Keratinocyte (primary cell): ENCODE data around the gene NXNL2. TPM values are rescaled to one million over a fixed set of nuclear protein-coding genes. Genes with fewer than 3 reads are reported as not detected.

ENCODE experiments used
- DNase-seq: peaks from one replicate; pipeline ENCODE4 v3.0.0-alpha.2; 2011; ENCODE audit warnings: low read depth, missing footprints, low spot score
- FAIRE-seq: peaks from 2 replicates; lab custom pipeline; 2011; peaks lifted over from hg19 to GRCh38; lab: Jason Lieb, UNC
- H2AFZ ChIP-seq: 2 replicates; pipeline ENCODE4 v1.6.0; 2012; ENCODE audit warnings: low read length, control low read depth, inconsistent platforms; ENCODE audit not compliant: control insufficient read depth
- H3K27ac ChIP-seq: 2 replicates; pipeline ENCODE4 v1.5.1; 2011; ENCODE audit warnings: low read length; ENCODE audit not compliant: control insufficient read depth, insufficient read depth
- H3K27me3 ChIP-seq: 3 replicates; pipeline ENCODE4 v1.6.0; 2011; ENCODE audit warnings: low read length; ENCODE audit not compliant: control insufficient read depth, insufficient read depth; ENCODE audit errors: extremely low read depth
- H3K36me3 ChIP-seq, 2 experiments: 2 replicates in 1 of 2; 3 replicates in 1 of 2; pipeline ENCODE4 v1.5.1; 2011; ENCODE audit warnings: low read length in 2 of 2, mild to moderate bottlenecking in 1 of 2; ENCODE audit not compliant: control insufficient read depth in 2 of 2, insufficient read depth in 2 of 2; ENCODE audit errors: extremely low read depth in 1 of 2
- H3K4me1 ChIP-seq: 3 replicates; pipeline ENCODE4 v1.5.1; 2011; ENCODE audit warnings: low read length; ENCODE audit not compliant: control insufficient read depth, insufficient read depth; ENCODE audit errors: extremely low read depth
- H3K4me2 ChIP-seq: 3 replicates; pipeline ENCODE4 v1.6.0; 2011; ENCODE audit warnings: low read depth, low read length; ENCODE audit not compliant: control insufficient read depth, insufficient read depth; ENCODE audit errors: extremely low read depth
- H3K4me3 ChIP-seq, 3 experiments: fragments of 200-600 bp in 1 of 3; sonication (generic) in 1 of 3; 2 replicates in 2 of 3; 3 replicates in 1 of 3; pipeline ENCODE4 v1.5.1; 2011 to 2016; ENCODE audit warnings: low read length in 3 of 3, mild to moderate bottlenecking in 3 of 3, control low read depth in 2 of 3, inconsistent platforms in 1 of 3, low read depth in 1 of 3, mixed read lengths in 1 of 3, mixed run types in 1 of 3, moderate library complexity in 1 of 3; ENCODE audit not compliant: control insufficient read depth in 2 of 3, insufficient read depth in 2 of 3; ENCODE audit errors: extremely low read depth in 1 of 3
- H3K79me2 ChIP-seq: 2 replicates; pipeline ENCODE4 v1.6.0; 2012; ENCODE audit warnings: low read length; ENCODE audit not compliant: control insufficient read depth, insufficient read depth
- H3K9ac ChIP-seq: 3 replicates; pipeline ENCODE4 v1.6.0; 2011; ENCODE audit warnings: low read length; ENCODE audit not compliant: control insufficient read depth, insufficient read depth; ENCODE audit errors: extremely low read depth
- H3K9me1 ChIP-seq: 3 replicates; pipeline ENCODE4 v1.6.0; 2011; ENCODE audit warnings: low read length; ENCODE audit not compliant: control insufficient read depth, insufficient read depth; ENCODE audit errors: extremely low read depth
- H3K9me3 ChIP-seq: 2 replicates; pipeline ENCODE4 v1.5.1; 2012; ENCODE audit warnings: low read depth, low read length; ENCODE audit not compliant: control insufficient read depth
- H4K20me1 ChIP-seq: 3 replicates; pipeline ENCODE4 v1.6.0; 2011; ENCODE audit warnings: low read length; ENCODE audit not compliant: control insufficient read depth, insufficient read depth; ENCODE audit errors: extremely low read depth
- CTCF ChIP-seq, 3 experiments: IDR thresholded peaks in 1 of 3; conservative IDR thresholded peaks in 1 of 3; optimal IDR thresholded peaks in 1 of 3; 2 replicates in 2 of 3; 3 replicates in 1 of 3; pipeline versions ENCODE3 to v1.5.1; 2011; ENCODE audit warnings: low read length in 3 of 3, mild to moderate bottlenecking in 3 of 3, moderate library complexity in 2 of 3, control low read depth in 1 of 3, inconsistent platforms in 1 of 3; ENCODE audit not compliant: insufficient read depth in 2 of 3; ENCODE audit errors: extremely low read depth in 1 of 3
- EZH2 ChIP-seq: IDR thresholded peaks from one replicate; pipeline ENCODE4 v1.6.1; 2012; ENCODE audit warnings: inconsistent platforms, mild to moderate bottlenecking, low read length, moderate library complexity
- dilution Hi-C: fragments of 300-500 bp; cut with MboI; formaldehyde crosslinking; loops from one replicate; pipeline ENCODE4 v1.7.0; 2020; ENCODE audit warnings: low sequenced_read_pairs; ENCODE audit not compliant: extremely low pct_ligation_motif_present
- polyA plus RNA-seq, 5 experiments: library from polyadenylated mRNA; depleted of rRNA in 3 of 5; stranded (reverse) in 3 of 5; stranded (forward) in 1 of 5; unstranded in 1 of 5; fragments of >200 nt; gene quantifications; 1 replicate in 1 of 5; 2 replicates in 3 of 5; 3 replicates in 1 of 5; pipeline versions ENCODE4 v1.2.1 to v1.2.3, GENCODE V29; 2011 to 2012; ENCODE audit warnings: missing spikeins in 2 of 5, low read depth in 1 of 5, low replicate concordance in 1 of 5

Gene NXNL2
- polyA plus RNA-seq, 1 donor (not counting 4 experiments of a cell fraction or from before 2014, with no cell fraction given): 0.17 TPM

- peaks cover 19% of the 10 kb centered on the region for H3K4me1 ChIP-seq
- H3K27ac ChIP-seq: no peak overlapping the region
- H3K36me3 ChIP-seq: no peaks in the 10 kb centered on the region
- no peaks in the 10 kb centered on the region for H3K9me1 ChIP-seq
- H3K79me2 ChIP-seq: no peaks in the 10 kb centered on the region
- dilution Hi-C loops: no loop called here
- H3K27me3 ChIP-seq: no peaks in the 10 kb centered on the region
- peak overlapping the region; percentile 45 for H3K4me2 ChIP-seq
- no peaks in the 10 kb centered on the region for H4K20me1 ChIP-seq
- no peak overlapping the region for H2AFZ ChIP-seq
- DNase-seq: no peak
- no peaks in the 10 kb centered on the region for H3K9me3 ChIP-seq
- no peak overlapping the region for H3K9ac ChIP-seq
- no peak overlapping the region for H3K4me3 ChIP-seq
- no peak for FAIRE-seq
- TF ChIP-seq EZH2 (no peak), CTCF (optimal IDR thresholded peaks at IDR 0.05 in 1 of 3, IDR thresholded peaks at IDR 0.05 in 1 of 3, conservative IDR thresholded peaks at IDR 0.05 in 1 of 3; ENCODE audit: extremely low read depth in 1 of 3, insufficient read depth in 2 of 3, low read length in 3 of 3) (peak in 2 of 3 experiments; percentile 8 to 17)
Measured at GRCh38 chr9:88531920-88532698, 2.9 kb upstream of the NXNL2 start.

DNA sequence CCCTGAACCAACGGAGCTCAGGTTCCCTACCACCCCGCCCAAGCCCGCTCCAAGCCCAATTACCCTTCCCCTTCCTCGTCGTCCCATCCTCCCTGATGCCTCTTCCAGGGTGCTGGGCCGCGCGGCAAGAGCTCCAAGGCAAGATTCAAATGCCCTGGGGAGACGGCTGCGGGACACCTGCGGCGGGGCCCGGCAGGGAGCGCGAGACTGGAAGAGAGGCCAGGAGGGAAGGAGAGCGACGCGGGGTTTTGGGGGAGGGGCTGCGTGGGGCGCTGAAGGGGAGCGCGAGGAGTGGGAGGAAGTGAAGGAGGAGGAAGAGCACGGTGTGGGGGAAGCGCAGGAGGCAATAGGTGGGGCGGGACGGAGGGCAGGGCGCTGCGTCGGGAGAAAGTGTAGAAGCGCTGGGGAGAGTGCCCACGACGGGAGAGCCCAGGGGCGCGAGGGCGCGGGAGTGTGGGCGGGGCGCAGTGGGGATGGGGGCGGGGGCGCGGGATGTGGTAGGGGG, 975 bp upstream of the NXNL2 start:
- Histone ChIP-seq H3K9ac (no peak overlapping the region), H4K20me1 (peaks cover 3% of the 10 kb centered on the region), H3K4me3 (peak overlapping the region; percentile 46 to 60 (median 54)), H3K4me2 (peak overlapping the region; percentile 60), H3K4me1 (peaks cover 19% of the 10 kb centered on the region), H2AFZ (peak overlapping the region; percentile 62), H3K9me3 (no peaks in the 10 kb centered on the region), H3K9me1 (no peaks in the 10 kb centered on the region), H3K27ac (no peak overlapping the region), H3K79me2 (no peaks in the 10 kb centered on the region), H3K36me3 (no peaks in the 10 kb centered on the region), H3K27me3 (peaks cover 3% of the 10 kb centered on the region)
- FAIRE-seq (no peak), DNase-seq (no peak)
- TF ChIP-seq EZH2 (no peak), CTCF (optimal IDR thresholded peaks at IDR 0.05 in 1 of 3, IDR thresholded peaks at IDR 0.05 in 1 of 3, conservative IDR thresholded peaks at IDR 0.05 in 1 of 3; ENCODE audit: extremely low read depth in 1 of 3, insufficient read depth in 2 of 3, low read length in 3 of 3) (no peak)
- dilution Hi-C loops: no loop called here
